ENCODE measurements around the gene RNLS.

RNLS gene

GRCh38 chr10:88512599-88512998, 70.5 kb downstream of the RNLS start:
- TF ChIP-seq REST (IDR thresholded peaks at IDR 0.05; ENCODE audit: insufficient read depth in 1 of 2, low read depth in 2 of 2, low read length in 2 of 2) (no peak), SIN3A (IDR thresholded peaks at IDR 0.05; ENCODE audit: borderline replicate concordance, insufficient read depth, low read length) (no peak), TAF1 (IDR thresholded peaks at IDR 0.05; ENCODE audit: borderline replicate concordance, insufficient read depth, low read length) (no peak), FOXP2 (optimal IDR thresholded peaks at IDR 0.05; ENCODE audit: borderline replicate concordance, extremely low read depth, extremely low read length, insufficient read depth) (no peak), POLR2AphosphoS5 (IDR thresholded peaks at IDR 0.05; ENCODE audit: low read depth, low read length) (no peak)

GRCh38 chr10:88508796-88509195, 74.3 kb downstream of the RNLS start:
- TF ChIP-seq SIN3A (IDR thresholded peaks at IDR 0.05; ENCODE audit: borderline replicate concordance, insufficient read depth, low read length), result no peak
- TF ChIP-seq FOXP2 (optimal IDR thresholded peaks at IDR 0.05; ENCODE audit: borderline replicate concordance, extremely low read depth, extremely low read length, insufficient read depth), result no peak
- no peak for TF ChIP-seq TAF1 (IDR thresholded peaks at IDR 0.05; ENCODE audit: borderline replicate concordance, insufficient read depth, low read length)
- TF ChIP-seq POLR2AphosphoS5 (IDR thresholded peaks at IDR 0.05; ENCODE audit: low read depth, low read length), result no peak
- TF ChIP-seq REST (IDR thresholded peaks at IDR 0.05; ENCODE audit: insufficient read depth in 1 of 2, low read depth in 2 of 2, low read length in 2 of 2), result no peak

DNA sequence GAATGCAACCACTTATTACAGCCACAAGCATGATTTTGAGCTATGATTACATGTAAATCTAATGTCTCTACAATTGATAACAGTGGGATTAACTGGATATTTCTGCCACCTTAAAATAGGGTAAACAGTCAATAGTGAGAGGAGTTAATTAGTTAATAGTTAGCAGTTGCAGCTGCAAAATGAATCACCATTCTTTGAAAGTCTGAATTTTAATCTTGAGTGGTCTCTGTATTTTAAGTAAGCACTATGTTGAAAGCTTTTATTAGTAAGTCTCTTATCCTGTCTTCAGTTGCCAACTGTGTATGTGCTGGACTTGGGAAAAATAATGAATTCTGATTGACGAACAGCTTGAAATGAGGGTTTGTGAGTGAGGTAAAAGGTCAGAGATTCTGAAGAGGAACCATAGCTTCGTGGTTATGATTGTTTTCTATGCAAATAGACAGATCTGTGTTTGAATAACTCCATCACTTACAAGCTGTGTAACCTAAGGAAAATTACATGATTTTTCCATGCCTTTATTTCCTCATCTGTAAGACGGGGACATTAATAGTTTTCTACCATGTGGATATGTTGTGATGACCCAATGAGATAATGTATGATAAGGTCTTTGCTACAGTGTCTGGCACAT, 75.2 kb downstream of the RNLS start:
- TF ChIP-seq POLR2AphosphoS5 (IDR thresholded peaks at IDR 0.05; ENCODE audit: low read depth, low read length) (no peak), TAF1 (IDR thresholded peaks at IDR 0.05; ENCODE audit: borderline replicate concordance, insufficient read depth, low read length) (no peak), FOXP2 (optimal IDR thresholded peaks at IDR 0.05; ENCODE audit: borderline replicate concordance, extremely low read depth, extremely low read length, insufficient read depth) (no peak), SIN3A (IDR thresholded peaks at IDR 0.05; ENCODE audit: borderline replicate concordance, insufficient read depth, low read length) (no peak), REST (IDR thresholded peaks at IDR 0.05; ENCODE audit: insufficient read depth in 1 of 2, low read depth in 2 of 2, low read length in 2 of 2) (no peak)

- no peak for TF ChIP-seq TAF1 (IDR thresholded peaks at IDR 0.05; ENCODE audit: borderline replicate concordance, insufficient read depth, low read length)
- no peak for TF ChIP-seq REST (IDR thresholded peaks at IDR 0.05; ENCODE audit: insufficient read depth in 1 of 2, low read depth in 2 of 2, low read length in 2 of 2)
- no peak for TF ChIP-seq FOXP2 (optimal IDR thresholded peaks at IDR 0.05; ENCODE audit: borderline replicate concordance, extremely low read depth, extremely low read length, insufficient read depth)
- TF ChIP-seq SIN3A (IDR thresholded peaks at IDR 0.05; ENCODE audit: borderline replicate concordance, insufficient read depth, low read length), result no peak
- TF ChIP-seq POLR2AphosphoS5 (IDR thresholded peaks at IDR 0.05; ENCODE audit: low read depth, low read length), result no peak
These were observed 75.7 kb downstream of the RNLS start for GRCh38 chr10:88507404-88507803.

Data from PFSK-1 (cell line).